PFSK-1 (cell line): ENCODE data around the gene SIX4.

Experiments
- POLR2AphosphoS5 ChIP-seq: IDR thresholded peaks from 2 replicates; pipeline ENCODE4 v1.6.1; 2012; ENCODE audit warnings: low read depth, mild to moderate bottlenecking, control low read depth, low read length, moderate library complexity
- SIN3A ChIP-seq: IDR thresholded peaks from 2 replicates; pipeline ENCODE4 v1.6.1; 2012; ENCODE audit warnings: mild to moderate bottlenecking, low read length, moderate library complexity, borderline replicate concordance; ENCODE audit not compliant: insufficient read depth
- TAF1 ChIP-seq: IDR thresholded peaks from 2 replicates; pipeline ENCODE4 v1.6.1; 2012; ENCODE audit warnings: low read length, control low read depth, borderline replicate concordance; ENCODE audit not compliant: insufficient read depth

- no peak for TF ChIP-seq TAF1
- TF ChIP-seq SIN3A = no peak
- no peak for TF ChIP-seq POLR2AphosphoS5
Measured at GRCh38 chr14:60680511-60680910, 43.6 kb downstream of the SIX4 start.
